ENCODE data around the gene MAP3K21.

MAP3K21 gene

DNA sequence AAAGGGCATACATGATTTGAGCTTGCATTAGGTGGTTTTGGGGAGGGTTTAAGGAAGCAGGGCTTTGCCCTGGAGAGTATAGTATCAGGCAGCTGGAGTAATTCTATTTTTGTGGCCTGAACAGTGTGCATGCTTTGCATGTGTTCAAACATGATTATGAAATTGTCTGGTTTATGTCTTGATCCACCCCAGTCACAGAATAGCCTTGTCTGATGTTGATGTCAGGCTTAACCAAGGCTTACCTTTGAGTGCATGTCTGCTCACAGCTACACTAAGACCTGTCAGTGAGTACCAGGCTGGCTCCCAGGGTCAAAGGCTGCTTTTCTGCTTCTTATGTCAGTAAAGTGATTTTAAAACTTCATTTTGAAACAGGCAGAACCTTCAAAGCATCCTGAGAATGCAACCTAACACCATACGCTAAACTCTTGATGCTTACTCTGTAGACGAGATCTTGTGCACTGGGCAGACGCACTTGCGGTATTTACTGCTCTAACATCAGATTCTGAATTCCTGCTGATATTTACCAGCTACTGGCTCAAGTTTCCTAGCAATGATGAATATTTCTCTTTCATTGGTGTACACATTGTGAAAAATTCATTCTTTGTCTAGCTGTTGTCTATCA is 78.9 kb downstream of the MAP3K21 start:
- no peak for DNase-seq (ENCODE audit: low read depth)
- TF ChIP-seq, protein P1, sequence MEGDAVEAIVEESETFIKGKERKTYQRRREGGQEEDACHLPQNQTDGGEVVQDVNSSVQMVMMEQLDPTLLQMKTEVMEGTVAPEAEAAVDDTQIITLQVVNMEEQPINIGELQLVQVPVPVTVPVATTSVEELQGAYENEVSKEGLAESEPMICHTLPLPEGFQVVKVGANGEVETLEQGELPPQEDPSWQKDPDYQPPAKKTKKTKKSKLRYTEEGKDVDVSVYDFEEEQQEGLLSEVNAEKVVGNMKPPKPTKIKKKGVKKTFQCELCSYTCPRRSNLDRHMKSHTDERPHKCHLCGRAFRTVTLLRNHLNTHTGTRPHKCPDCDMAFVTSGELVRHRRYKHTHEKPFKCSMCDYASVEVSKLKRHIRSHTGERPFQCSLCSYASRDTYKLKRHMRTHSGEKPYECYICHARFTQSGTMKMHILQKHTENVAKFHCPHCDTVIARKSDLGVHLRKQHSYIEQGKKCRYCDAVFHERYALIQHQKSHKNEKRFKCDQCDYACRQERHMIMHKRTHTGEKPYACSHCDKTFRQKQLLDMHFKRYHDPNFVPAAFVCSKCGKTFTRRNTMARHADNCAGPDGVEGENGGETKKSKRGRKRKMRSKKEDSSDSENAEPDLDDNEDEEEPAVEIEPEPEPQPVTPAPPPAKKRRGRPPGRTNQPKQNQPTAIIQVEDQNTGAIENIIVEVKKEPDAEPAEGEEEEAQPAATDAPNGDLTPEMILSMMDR (IDR thresholded peaks at IDR 0.05; ENCODE audit: low read depth, low read length, missing control alignments): no peak

DNA sequence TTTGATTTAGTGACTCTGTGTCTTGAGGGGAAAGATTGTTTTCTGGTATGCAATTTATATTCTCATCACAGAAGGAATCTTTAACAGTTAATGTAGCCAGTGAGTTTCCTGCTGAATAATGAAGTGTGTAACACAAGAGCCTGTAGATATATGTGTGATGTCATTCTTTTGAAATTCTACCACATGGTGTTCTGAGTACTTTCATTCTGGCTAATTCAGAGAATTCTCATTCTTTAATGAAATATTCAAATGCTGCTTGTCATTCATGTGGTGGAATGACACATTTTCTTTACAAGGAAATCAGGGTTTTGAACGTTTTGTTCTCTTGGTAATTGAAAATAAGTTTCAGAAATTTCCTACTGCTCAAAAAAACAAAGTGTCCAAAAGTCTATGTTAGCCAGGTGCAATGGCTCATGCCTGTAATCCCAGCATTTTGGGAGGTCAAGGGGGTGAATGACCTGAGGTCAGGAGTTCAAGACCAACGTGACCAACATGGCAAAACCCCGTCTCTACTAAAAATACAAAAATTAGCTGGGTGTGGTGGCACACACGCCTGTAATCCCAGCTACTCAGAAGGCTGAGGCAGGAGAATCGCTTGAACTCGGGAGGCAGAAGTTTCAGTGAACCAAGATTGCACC is 79.6 kb downstream of the MAP3K21 start:
- TF ChIP-seq, protein P1 (IDR thresholded peaks at IDR 0.05; ENCODE audit: low read depth, low read length, missing control alignments): no peak
- DNase-seq (ENCODE audit: low read depth): no peak
- H3K4me3 ChIP-seq (ENCODE audit: low read depth, low read length): no peak overlapping the region

More for the DNA sequence above, 78.9 kb downstream of the MAP3K21 start:
- no peak overlapping the region for H3K4me3 ChIP-seq (ENCODE audit: low read depth, low read length)

DNA sequence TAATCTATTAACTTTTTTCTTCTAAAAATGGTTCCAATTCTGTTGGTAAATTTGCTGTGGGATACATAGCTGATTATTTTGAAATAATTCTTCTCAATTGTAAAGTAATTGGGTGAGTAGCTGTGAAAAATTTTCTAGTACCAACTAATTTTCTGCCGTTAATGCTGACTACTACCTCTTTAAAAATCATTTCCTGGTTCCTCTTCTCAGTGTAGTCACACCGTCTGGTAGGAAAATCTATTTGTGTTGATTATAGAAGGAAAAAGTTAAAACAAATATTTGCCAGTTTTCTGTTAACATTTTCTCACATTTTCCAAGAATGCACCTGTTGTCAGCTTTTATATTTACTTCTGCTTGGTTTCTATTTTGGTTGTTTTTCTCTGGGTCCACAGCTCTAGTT is 82.0 kb downstream of the MAP3K21 start:
- TF ChIP-seq, protein P1 (IDR thresholded peaks at IDR 0.05; ENCODE audit: low read depth, low read length, missing control alignments): no peak
- no peak for DNase-seq (ENCODE audit: low read depth)
- no peak overlapping the region for H3K4me3 ChIP-seq (ENCODE audit: low read depth, low read length)

DNA sequence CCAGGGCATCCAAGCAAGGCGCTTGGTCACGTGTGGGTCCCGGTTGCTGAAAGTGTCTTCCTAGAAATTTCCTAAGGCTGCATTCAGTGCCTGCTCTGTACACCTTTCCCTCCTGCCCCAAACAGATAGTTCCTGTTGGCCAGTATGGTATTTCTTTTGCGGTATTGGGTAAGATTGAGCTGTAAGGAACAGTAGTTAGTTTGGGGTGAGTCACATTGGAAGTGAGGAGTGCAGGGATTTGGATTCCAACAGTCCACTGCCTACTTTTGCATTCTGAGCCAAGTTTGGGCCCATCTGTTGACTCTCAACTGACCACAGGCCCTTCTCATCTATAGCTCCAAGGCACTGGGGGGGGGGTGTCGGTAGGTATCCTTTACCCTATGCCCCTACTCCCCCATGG is 83.4 kb downstream of the MAP3K21 start:
- no peak for DNase-seq (ENCODE audit: low read depth)
- TF ChIP-seq, protein P1 (IDR thresholded peaks at IDR 0.05; ENCODE audit: low read depth, low read length, missing control alignments): no peak
- H3K4me3 ChIP-seq (ENCODE audit: low read depth, low read length): no peak overlapping the region

DNA sequence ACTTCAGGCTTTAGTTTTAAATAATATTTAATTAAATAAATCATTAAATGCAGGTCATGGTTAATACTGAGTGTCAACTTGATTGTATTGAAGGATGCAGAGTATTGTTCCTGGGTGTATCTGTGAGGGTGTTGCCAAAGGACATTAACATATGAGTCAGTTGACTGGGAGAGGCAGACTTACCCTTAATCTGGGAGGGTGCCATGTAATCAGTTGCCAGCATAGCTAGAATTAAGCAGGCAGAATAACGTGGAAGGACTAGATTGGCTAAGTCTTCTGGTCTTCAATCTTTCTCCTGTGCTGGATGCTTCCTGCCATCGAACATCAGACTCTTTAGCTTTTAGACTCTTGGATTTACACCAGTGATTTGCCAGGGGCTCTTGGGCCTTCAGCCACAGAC is 85.3 kb downstream of the MAP3K21 start:
- TF ChIP-seq, protein P1 (IDR thresholded peaks at IDR 0.05; ENCODE audit: low read depth, low read length, missing control alignments): no peak
- no peak overlapping the region for H3K4me3 ChIP-seq (ENCODE audit: low read depth, low read length)
- DNase-seq (ENCODE audit: low read depth): no peak

DNA sequence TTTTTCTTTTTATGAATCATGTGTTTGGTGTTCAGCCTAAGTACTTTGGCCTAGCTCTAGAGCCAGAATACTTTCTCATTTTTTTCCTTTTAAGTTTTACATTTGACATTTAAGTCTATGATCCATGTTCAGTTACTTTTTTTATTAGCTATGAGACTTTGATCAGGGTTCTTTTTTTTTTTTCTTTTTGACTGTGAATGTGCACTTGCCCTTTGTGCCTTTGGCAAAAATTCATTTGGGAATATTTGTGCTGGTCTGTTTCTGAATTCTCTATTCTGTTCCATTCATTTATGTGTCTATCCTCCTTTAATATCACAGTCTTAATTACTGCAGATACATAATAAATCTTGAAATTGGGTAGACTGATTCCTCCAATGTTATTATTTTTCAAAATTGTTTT is 93.8 kb downstream of the MAP3K21 start:
- TF ChIP-seq, protein P1 (IDR thresholded peaks at IDR 0.05; ENCODE audit: low read depth, low read length, missing control alignments): no peak
- H3K4me3 ChIP-seq (ENCODE audit: low read depth, low read length): no peak overlapping the region
- DNase-seq (ENCODE audit: low read depth): no peak

DNA sequence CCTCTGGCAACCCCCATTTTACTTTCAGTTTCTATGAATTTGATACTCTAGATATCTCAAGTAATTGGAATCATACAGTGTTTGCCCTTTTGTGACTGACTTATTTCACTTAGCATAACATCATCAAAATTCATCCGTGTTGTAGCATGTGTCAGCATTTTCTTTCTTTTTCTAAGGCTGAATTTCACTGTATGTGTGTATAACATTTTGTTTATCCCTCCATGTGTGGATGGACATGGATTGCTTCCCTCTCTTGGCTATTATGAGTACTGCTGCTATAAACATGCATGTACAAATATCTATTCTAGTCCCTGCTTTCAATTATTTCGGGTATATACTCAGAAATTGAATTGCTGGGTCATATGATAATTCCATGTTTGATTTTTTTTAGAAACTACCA is 97.3 kb downstream of the MAP3K21 start:
- DNase-seq (ENCODE audit: low read depth): no peak
- H3K4me3 ChIP-seq (ENCODE audit: low read depth, low read length): no peak overlapping the region
- TF ChIP-seq, protein P1 (IDR thresholded peaks at IDR 0.05; ENCODE audit: low read depth, low read length, missing control alignments): no peak
